ENCODE measurements around the gene FNDC3B.
"Not testable (repeated sequence)": the region's sequence is repeated elsewhere in the genome, so short reads cannot be mapped to it uniquely, and the experiment has no call there.

Gene FNDC3B

GRCh38 chr3:172039436-172040077 lies at the start of gene FNDC3B:
Gene FNDC3B, plus strand, starts transcription at chr3:172039578. Its CDS starts 72,902 bp downstream, at chr3:172112480.
- DNase-seq (ENCODE audit: low read depth) = peak; percentile 85

- not testable (repeated sequence) for DNase-seq (ENCODE audit: low read depth)
These were observed 49.1 kb upstream of the FNDC3B start for GRCh38 chr3:171990239-171990638.

- no peak for DNase-seq (ENCODE audit: low read depth)
These were observed 48.2 kb upstream of the FNDC3B start for GRCh38 chr3:171991166-171991565.

- DNase-seq (ENCODE audit: low read depth) = no peak
These were observed 44.5 kb upstream of the FNDC3B start for GRCh38 chr3:171994646-171995428.

- no peak for DNase-seq (ENCODE audit: low read depth)
These were observed 43.9 kb upstream of the FNDC3B start for GRCh38 chr3:171995486-171995885.

GRCh38 chr3:171996178-171996817 lies 43.1 kb upstream of the FNDC3B start:
- DNase-seq (ENCODE audit: low read depth) = no peak

- DNase-seq (ENCODE audit: low read depth) = not testable (repeated sequence)
These were observed 40.6 kb upstream of the FNDC3B start for GRCh38 chr3:171998731-171999130.

- not testable (repeated sequence) for DNase-seq (ENCODE audit: low read depth)
These were observed 37.8 kb upstream of the FNDC3B start for GRCh38 chr3:172001616-172002015.

GRCh38 chr3:172002512-172003078 lies 36.8 kb upstream of the FNDC3B start:
- DNase-seq (ENCODE audit: low read depth) = no peak

- DNase-seq (ENCODE audit: low read depth) = no peak
These were observed 36.2 kb upstream of the FNDC3B start for GRCh38 chr3:172003146-172003545.

- no peak for DNase-seq (ENCODE audit: low read depth)
These were observed 32.4 kb upstream of the FNDC3B start for GRCh38 chr3:172007065-172007370.

GRCh38 chr3:172009803-172010202 lies 29.6 kb upstream of the FNDC3B start:
- DNase-seq (ENCODE audit: low read depth) = no peak

- DNase-seq (ENCODE audit: low read depth) = no peak
These were observed 26.6 kb upstream of the FNDC3B start for GRCh38 chr3:172012775-172013174.

- no peak for DNase-seq (ENCODE audit: low read depth)
These were observed 25.2 kb upstream of the FNDC3B start for GRCh38 chr3:172014145-172014544.

- DNase-seq (ENCODE audit: low read depth) = no peak
These were observed 21.0 kb upstream of the FNDC3B start for GRCh38 chr3:172018364-172018763.

GRCh38 chr3:172020763-172021162 lies 18.6 kb upstream of the FNDC3B start:
- no peak for DNase-seq (ENCODE audit: low read depth)

GRCh38 chr3:172021164-172021563 lies 18.2 kb upstream of the FNDC3B start:
- DNase-seq (ENCODE audit: low read depth) = no peak

GRCh38 chr3:172021859-172022258 lies 17.5 kb upstream of the FNDC3B start:
- DNase-seq (ENCODE audit: low read depth) = no peak

GRCh38 chr3:172023915-172024314 lies 15.5 kb upstream of the FNDC3B start:
- no peak for DNase-seq (ENCODE audit: low read depth)

GRCh38 chr3:172024679-172025078 lies 14.7 kb upstream of the FNDC3B start:
- DNase-seq (ENCODE audit: low read depth) = no peak

GRCh38 chr3:172029425-172030098 lies 9.8 kb upstream of the FNDC3B start:
- DNase-seq (ENCODE audit: low read depth) = no peak

GRCh38 chr3:172030181-172030580 lies 9.2 kb upstream of the FNDC3B start:
- no peak for DNase-seq (ENCODE audit: low read depth)

All from activated T-cell treated with anti-CD3 and anti-CD28 coated beads for 48 hours (primary cell).